Embryonic facial prominence (tissue), 1 donor: ENCODE measurements around the gene CLRN3.

Source experiments
- DNase-seq: peaks from one replicate; pipeline ENCODE4 v3.0.0-alpha.2; 2016; ENCODE audit errors: extremely low spot score

Gene CLRN3

DNA sequence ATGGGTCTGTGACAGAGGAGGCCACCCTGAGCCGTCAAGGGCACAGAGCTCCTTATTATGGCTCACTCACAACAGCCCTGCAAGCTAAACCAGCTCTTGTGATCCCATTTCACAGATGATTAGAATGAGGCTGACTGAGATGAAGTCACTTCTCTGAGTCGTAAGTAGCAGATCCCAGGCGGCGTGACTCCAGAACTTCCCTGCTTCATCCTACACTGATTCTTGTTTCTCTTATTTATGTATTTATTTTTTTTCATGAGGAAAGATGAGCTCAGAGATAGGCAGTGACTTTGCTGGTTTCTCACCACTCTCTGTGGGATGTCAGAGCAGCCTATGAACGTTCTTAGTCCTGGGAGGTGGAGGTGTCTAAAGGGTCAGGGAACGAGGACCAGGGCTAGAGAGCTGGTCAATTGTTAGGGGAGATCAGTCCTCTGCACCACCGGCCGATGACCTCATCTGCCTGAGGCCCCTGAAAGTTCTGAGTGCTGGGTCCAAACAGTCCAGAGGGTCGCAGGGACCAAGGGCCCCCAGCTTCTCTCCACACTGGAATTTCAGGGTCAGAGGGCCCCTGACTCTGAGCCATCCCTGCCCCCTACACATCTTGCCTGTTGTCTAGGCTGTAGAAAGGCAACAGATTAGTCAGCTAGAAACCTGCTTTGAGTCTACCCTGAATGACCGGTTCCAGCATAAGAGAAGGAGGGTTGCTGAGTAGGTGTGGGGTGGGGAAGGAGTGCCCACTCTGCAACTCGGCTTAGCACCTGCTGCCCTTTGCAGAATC is 17.9 kb downstream of the CLRN3 start:
- no peak for DNase-seq

DNA sequence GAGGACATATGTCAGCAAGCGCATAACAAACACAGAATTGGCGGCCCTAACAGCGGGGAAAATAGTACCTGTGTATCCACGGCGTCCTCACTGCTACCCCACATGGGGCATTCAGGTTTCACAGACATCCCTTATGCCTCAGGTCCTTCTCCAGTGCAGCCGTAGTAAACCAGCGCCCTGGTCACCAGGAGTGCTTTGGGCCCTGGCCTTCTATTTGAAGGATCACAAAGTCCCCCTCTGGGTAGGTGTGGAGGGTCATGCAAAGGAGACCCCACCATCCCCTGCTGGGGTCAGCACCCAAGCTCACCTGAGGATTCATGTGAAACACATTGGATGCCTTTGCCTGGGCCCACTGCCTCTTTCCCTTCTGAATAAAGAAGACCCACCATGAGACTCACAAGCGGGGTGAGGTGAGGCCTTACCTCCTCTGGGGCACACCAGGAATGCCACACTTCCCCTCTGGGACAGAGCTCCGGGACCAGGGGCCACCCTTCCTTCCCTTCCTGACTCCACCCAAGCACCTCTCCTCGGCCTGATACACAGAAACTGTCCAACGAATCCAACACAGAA is 18.8 kb downstream of the CLRN3 start:
- DNase-seq: no peak

DNA sequence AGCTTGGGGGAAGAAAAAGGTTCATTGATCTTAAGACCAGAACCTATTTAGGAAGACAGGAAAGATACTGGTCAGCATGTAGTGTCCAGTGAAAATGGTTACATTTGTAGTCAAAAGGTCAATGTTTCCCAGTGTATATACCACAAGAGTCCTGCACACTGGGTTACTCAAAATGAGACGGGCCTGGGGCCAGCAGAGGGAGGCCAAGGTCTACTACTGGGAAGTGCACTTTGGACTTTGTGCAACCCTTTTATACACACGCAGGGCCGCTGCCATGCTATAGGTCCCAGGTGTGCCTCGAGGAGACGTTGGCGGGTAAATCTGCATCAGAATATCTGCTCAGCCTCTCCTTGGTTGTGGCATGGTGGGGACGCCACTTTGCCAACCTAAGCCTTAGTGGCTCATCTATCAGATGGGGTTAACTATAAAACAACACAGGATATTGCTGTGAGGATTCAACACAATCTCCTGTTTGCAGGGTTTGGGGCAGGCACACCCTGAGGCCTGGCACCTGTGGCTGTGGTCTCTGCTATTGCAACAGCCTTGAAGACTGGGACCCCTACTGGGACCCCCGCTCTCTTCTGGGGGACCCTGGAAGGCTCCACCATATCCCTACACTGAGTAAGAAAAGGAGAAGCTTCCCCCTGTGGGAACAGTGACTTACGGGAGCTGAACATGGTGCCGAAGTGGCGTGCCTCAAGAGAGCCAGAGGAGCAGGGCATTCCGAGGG is 19.7 kb downstream of the CLRN3 start:
- DNase-seq: no peak

DNA sequence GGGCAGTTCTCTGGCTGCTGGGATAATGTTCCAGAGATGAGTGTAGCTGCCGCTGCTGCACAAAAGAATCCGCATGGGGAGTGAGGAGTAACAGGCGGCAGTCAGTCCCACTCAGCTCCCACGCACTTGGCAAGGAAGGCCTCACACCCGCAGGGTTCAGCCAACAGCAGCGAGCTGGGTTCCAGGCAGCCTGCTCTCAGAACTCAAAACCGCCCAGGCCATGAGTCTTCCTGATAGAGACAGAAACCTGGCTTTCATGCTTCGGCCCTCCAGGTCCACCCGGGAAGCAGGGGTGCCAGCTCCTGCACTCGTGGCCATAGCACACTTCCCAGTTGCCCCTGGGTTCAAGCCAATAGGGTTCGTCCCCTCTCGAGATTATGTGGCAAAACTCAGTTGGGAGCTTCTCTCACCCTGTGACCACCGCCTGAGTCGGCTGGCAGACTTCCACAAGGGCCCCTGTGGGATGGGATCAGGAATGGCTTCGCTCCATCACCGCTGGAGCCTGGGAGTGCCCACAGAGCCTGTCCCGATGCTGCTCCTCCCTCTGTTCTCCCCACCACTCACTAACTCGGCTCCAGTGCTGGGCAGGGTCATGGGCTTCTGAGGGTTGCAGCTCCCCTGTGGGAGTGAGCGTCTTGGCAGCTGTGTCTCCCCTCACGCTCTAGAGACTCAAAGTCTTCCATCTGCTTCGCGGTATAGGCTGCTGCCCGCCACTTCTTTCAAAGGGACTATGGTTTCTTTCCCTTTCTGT is 20.6 kb downstream of the CLRN3 start:
- DNase-seq: no peak

DNA sequence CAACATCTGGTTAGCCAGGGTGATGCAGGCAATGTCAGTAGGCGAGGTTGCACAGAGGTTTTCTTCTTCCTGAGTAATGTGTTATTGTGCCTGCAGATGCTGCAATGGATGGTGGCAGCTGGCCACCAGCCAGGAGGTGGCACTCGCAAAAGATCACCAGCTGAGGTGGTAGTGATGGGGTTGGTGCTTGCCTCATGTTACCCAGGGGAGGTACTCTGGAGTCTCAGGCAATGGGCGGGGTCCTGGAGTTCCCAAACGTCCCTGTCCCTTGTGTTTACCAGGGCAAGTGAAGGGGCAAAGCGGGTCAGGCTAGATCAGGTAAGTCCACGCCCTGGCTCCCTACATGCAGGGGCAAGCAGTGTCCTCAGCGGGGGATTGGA is 21.1 kb downstream of the CLRN3 start:
- DNase-seq: no peak

DNA sequence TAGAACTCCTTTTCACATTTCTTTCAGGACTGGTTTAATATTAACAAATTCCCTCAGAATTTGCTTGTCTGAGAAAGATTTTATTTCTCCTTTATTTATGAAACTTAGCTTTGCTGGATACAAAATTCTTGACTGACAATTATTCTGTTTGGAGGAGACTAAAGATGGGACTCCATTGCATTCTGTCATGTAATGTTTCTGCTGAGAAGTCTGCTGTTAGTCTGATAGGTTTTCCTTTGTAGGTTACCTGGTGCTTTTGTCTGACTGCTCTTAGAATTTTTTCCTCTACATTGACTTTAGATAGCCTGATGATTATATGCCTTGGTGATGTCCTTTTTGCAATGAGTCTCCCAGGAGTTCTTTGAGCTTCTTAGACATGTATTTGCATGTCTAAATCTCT is 23.4 kb downstream of the CLRN3 start:
- no peak for DNase-seq

DNA sequence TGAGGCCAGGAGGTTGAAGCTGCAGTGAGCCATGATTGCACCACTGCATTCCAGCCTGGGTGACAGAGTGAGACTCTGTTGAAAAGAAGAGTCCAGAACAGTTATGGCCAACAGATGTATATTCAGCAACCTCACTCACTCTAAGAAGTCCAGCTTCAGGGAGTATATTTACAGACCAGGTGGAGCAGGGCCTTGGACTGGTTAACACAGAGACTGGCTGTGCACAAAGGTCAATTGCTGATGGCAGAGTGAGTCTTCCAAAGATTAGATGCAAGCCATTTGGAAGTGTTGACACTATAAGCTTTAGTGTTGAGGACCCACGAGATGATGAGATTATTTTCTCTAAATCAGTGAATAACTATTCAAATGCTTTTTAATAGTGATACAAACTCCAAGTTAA is 24.9 kb downstream of the CLRN3 start:
- no peak for DNase-seq

DNA sequence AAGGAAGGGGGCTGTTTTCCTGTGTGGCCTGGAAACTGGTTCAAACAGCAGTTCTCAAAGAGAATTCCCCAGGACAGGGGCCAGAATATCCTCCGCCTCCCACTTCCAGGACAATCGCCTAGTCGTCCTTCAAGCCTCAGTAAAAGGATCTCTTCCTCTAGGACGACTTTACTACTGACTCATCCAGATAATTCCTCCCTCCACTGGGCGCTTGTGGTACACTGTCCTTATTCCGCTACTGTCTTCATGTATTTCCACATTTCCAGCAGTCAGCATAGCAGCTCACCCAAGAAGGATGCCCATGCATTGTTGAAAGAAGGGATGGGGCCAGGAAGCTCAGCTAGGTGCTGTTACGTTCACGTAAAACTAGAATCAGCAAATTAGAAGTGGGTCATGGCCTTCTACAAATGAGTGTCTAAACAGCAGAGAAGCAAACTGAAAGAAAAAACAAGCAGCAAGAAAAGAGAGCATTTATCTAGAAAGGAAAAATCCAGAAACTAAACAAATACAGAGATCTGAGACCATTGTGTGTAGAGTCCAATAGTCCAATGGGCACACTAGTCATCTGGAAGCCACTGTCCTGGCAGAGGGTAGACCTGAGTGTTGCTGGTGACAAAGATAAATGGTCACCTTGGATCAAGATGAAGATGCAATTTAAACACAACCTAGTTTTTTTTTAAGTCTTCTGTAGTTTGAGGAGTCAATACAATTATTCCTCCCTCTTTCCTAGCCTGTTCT is 26.3 kb downstream of the CLRN3 start:
- DNase-seq: no peak

DNA sequence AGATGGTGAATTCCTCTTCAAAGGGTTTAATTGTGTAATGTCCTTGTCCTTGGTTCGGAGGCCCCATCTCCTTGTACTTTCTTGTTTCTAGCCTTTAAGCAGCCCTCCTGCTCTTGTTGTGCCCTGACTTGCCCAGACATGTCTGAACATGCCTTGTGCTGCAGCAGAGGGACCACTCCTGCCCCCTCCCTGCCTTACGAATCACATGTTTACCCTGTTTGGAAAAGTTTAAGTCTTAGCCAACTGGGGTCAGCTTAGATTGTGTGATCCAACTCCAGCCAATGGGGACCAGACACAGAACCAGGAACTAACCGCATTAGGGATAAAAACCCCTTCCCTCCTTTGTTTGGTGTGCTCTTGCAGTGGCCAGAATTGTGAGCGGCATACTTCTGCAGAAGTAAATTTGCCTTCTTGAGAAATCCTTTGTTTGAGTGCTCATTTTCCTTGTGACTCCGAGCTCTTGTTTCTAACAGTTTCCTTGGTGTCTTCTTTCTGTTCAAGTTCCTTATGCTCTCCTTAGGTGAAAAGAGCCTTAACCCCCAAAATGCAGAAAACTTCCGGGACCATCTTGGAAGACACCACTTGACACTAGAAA is 29.4 kb downstream of the CLRN3 start:
- no peak for DNase-seq

DNA sequence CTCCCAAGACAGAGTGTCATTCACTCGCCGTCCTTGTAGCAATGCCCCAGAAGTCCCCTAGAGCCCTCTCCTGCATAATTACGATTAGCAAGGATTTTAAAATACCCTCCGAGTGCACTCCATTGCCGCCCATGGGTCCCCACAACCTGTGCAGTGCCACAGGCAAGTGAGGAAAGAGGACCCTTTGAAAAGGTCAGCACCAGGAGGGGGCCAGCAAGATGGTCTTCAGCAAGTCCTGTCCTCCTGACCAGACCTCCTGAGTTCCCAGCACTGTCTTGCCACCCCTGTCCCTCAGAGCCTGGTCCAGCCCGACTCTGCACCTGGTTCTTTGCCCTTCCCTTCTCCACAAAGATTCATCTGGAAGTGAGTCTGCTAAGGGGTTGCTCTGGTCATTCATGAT is 32.1 kb downstream of the CLRN3 start:
- no peak for DNase-seq

DNA sequence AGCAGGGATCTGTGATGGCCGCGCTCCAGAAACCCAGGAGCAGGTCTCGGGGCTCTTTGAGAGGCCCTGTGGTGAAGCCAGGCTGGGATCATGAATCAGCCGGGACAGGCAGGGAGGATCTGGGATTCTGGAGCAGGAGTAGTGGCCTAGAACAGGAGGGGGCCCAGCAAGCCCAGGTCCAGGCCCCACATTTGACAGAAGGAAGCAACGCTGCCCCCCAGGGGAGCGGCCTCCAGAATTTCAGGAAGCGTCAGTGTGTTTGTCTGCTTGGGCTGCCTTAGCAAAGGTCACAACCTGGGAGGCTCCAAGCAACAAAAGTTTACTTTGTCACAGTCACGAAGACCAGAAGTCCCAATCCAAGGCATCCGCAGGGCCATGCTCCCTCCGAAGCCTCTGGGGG is 36.8 kb downstream of the CLRN3 start:
- DNase-seq: no peak

DNA sequence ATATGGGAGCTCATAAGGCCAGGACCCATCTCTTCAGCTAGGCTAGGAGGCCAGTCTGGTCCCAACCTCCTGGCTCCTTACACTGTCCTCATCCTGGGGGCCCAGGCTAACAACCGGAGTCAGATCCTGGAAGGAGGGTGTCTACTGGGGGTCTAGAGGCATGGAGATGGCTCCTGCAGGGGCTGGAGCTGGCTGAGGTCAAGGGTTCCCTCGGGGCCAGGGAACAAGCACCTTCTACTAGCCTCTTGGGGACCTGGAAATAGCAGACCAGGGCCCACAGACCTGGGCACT is 37.2 kb downstream of the CLRN3 start:
- DNase-seq: no peak

DNA sequence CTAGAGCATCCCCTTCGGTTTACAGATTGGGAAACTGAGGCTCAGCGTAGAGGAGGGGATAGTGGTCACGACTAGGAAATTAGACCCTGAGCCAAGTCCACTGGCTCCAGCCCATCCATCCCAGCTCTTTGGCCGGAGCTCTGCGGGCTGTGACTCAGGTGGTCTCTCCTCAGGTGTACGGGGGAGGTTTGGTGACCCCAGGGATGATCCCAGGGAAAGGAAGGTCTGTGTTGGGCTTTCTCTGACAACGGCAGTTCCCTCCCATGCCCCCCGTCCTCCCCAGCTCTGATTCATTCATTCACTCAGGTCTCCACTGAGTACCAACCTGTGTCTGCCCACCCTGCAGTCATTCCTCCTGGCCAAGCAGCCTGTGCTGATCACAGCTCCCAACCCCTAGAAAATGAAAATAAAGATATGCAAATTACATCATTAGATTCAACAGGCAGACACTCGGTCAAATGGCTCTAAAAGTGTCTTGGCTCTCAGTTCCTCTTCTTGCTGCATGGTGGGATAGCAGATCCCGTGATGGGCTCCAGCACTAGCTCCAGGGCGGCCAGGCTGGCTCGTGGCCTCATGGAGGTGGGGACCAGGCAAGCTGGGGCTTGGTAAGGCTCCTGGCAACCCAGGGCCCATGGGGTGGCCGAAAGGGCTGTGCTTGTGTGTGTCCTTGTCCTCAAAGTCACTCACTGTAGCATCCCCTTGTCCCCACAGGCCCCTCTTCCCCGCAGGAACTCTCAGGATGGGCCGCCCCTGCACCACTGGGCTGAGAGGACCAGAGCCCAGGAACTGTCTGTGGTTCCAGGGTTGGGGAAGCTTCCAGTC is 37.8 kb downstream of the CLRN3 start:
- no peak for DNase-seq

DNA sequence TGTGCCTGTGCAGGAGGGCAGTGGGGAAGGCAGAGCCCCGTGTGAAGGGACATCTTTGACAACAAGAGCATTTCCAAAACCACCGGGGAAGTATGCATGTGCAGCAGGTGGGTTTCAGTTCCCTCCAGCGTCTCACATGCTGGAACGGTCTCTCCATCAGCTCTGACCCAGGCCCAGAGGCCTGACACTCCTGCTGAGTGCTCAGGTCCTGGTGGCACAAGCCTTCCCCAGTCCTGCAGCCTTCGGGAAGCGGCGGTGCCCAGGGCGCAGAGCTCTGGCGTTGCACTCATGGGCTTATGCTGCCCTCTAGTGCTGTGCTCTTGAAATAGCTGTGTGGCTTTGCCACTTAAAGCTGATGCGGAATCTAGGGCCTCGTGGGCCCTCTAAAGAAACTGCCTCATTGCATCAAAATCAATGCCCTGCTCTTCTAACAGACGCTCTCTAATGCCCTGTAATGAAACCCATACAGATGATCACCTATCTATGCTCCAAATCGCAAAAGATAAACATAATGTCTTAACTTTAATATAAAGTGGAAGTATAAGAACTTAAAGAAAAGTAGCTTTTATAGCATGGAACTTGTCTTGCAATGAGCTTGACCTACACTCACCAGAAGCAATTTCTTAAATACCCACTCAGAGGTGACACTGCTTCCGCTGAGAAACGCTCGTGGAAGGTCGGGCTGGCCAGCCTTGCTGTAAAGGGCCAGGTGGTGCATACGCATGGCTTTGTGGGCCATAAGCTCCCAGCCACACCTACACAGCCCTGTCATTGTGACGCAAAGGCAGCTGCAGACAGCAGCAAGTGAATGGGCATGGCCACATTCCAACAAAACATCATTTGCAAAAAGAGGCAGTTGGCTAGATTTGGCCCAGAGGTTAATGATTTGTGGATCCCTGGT is 38.6 kb downstream of the CLRN3 start:
- peak; percentile 30 for DNase-seq

DNA sequence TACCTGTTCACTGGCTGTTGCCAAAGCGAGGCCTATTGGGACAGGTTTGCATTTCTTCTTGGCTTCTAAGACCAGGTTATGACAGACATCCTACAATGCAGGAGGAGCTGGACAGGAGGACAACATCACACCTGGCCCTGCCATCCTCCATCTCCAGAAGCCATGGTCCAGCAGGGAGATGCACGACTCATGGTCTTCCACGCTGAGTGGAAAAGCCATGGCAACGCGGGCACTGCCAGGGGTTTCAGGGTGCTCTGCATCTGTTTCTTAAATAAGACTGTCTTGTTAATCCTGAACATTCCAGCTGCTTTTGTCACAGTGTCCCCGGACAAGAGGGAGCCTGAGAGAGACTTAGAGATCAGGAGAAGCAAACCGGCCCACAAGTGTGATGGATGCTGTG is 40.3 kb downstream of the CLRN3 start:
- DNase-seq: no peak

DNA sequence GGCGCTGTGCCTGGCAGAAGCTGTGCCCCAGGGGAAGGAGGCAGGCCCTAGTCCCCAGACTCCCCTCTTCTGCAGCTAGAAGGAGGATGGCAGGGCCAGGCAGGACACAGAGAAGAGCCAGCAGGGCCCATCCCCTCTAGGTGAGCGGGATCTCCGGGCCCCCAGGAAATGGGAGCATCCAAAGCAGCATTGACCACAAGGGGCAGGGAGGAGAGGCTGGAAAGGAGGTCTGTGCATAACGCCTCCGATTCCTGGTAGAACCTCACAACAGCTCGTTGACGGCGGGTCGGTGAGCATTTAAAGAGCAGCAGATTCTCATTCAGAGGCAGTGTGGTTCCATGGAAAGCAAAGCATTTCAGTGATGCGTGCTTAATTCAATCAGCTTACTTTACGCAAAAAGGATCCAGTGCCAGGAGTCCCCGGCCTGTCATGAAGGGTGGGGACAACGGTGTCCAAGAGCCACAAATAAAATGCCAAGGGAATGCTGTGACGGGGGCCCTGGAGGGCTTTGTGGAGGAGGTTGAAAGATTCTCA is 41.0 kb downstream of the CLRN3 start:
- no peak for DNase-seq

DNA sequence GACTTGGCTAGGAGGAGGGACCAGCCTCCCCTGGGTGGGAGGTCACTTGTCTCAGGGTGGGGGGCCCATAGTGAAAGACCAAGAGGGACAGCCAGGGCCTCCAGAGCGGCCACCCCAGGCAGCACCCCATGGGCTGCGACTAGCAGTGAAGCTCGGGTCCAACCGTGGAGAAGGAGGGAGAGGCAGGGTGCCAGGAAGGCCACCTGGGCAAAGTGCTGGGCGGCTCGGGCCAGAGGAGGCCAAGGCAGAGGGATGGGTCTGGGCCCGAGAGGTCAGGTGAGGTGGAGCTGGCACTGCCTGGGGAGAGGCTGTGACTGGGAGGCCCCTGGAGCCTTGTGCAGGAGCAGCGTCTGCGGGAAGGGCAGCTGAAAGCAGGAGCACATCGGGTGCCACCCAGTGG is 41.8 kb downstream of the CLRN3 start:
- DNase-seq: no peak

DNA sequence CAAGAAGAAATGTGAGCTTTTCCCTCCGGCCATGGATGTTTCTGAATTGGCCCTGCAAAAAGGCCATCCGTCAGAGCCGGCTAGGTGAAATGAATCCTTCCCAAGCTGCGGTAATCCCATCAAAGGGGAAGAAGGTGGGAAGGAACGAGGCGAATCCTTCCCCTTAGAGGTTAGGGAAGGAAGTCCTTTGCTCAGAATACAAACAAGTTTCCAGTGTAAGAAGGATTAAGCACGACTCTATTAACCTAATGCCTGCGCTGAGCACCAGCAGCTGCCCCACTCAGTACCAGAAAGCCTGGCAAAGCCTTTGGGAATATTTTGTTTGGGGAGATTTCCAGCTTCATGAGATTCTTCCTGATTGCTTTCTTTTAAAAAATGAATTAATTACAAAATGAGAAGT is 42.8 kb downstream of the CLRN3 start:
- no peak for DNase-seq

DNA sequence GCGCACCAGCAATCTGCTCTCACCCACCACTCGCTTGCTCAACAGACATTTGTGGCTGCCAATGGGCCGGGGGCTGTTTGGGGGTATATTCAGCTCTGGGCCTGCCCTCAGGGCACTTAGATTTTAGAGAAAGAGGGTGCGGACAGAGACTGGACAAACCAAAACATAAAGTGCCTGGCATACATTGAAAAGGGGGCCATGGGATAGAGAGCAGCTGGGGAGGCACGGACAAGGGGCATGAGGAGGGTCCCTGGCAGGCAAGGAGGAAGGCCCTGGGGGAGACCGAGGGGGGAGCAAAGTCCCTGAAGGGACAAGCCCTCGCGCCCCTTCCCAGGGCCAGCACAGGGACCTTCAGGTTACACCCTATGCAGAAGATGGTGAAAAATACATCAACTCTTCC is 43.5 kb downstream of the CLRN3 start:
- DNase-seq: no peak
